ENCODE data around the gene GRIK5.

The GRIK5 gene

GRCh38 chr19:42089772-42090171 is 19.8 kb upstream of the GRIK5 start:
- TF ChIP-seq CTCF (conservative IDR thresholded peaks at IDR 0.05) (no peak), ZFX (IDR thresholded peaks at IDR 0.05) (no peak)
- no peak overlapping the region for H3K27ac ChIP-seq

- TF ChIP-seq ZFX (IDR thresholded peaks at IDR 0.05) = no peak
- no peak for TF ChIP-seq CTCF (conservative IDR thresholded peaks at IDR 0.05)
- no peak overlapping the region for H3K27ac ChIP-seq
These were observed 19.3 kb upstream of the GRIK5 start for GRCh38 chr19:42089191-42089750.

DNA sequence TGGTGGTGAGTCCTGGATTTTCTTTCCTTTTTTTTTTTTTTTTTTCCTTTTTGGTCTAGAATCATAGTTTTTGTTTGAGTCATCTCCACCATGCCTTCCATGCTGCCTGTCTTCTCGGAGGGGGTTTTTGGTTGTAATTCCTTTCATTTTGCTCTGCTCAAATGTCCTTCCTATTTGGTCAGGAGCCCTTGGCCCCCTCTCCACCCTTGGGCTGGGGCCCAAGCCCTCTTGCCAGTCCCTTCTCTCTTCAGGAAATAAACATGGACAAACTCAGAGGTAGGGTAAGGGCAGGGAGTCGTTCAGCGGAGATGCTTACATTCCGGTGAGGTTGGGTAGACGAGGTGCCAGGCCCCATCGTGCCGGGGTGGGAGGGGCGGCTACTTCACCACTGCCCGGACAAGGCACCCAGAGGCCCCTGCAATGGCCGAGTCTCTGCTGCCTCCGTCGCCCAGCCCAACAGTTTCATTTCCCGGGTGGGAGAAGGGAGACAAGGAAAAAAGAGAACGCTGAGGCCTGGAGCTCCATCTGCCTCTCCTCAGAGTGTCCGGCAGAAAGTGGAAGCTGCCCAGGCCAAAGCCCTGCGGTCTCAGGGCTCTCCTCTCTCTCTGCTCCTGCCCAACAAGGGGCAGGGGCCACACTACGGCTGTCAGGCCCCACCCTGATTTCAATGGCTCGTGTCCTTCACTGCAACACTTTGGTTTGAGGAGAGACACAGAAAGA is 18.6 kb upstream of the GRIK5 start:
- TF ChIP-seq ZFX (IDR thresholded peaks at IDR 0.05) (no peak), CTCF (conservative IDR thresholded peaks at IDR 0.05) (no peak)
- no peak overlapping the region for H3K27ac ChIP-seq

- TF ChIP-seq ZFX (IDR thresholded peaks at IDR 0.05) (no peak), CTCF (conservative IDR thresholded peaks at IDR 0.05) (no peak)
- H3K27ac ChIP-seq = no peak overlapping the region
These were observed 17.0 kb upstream of the GRIK5 start for GRCh38 chr19:42086770-42087550.

DNA sequence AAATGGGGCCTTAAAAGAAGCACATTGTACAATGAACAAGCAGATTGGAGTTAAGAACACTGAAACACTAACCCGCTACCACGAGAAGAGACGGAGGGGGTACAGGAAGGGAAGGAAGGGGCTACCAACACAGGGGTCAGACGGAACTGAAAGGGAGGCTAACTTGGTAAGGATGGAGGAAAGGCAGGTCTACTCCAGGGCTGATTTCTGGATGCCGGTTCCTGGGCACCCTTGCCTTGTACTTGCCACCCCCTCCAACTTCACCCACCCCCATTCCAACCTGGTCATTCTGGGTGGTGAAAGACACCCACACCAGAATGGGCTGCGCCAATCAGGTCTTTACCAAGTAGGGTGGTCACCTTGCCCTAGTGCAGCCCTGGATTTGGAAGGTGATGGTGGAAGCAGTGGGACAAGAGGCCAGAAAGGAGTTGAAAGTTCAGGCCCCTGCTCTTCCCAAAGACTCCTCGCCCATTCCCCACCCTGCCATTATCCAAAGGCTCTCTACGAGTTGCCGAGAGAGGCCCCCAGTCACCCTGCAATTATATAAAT is 16.3 kb upstream of the GRIK5 start:
- H3K27ac ChIP-seq = no peak overlapping the region
- TF ChIP-seq ZFX (IDR thresholded peaks at IDR 0.05) (no peak), CTCF (conservative IDR thresholded peaks at IDR 0.05) (no peak)

GRCh38 chr19:42083537-42083936 is 13.5 kb upstream of the GRIK5 start:
- no peak overlapping the region for H3K27ac ChIP-seq
- no peak for TF ChIP-seq CTCF (conservative IDR thresholded peaks at IDR 0.05)
- TF ChIP-seq ZFX (IDR thresholded peaks at IDR 0.05) = no peak
